Tibial nerve (tissue), 4 donors: ENCODE results near the gene PEX6. TPM values are rescaled to one million over a fixed set of nuclear protein-coding genes. Genes with fewer than 3 reads are reported as not detected.

Experiments used
- DNase-seq, 2 donors: peaks; one replicate each; pipeline ENCODE4 v3.0.0-alpha.2; 2019; ENCODE audit warnings: low spot score in 2 of 2
- H3K27ac ChIP-seq, 4 donors: fragments of 200-600 bp; sonication (generic) in 3 of 4; one replicate each; pipeline ENCODE4 v1.5.1; 2017 to 2019; ENCODE audit warnings: mild to moderate bottlenecking in 1 of 4
- H3K27me3 ChIP-seq, 2 donors: fragments of 200-600 bp; sonication (generic) in 1 of 2; one replicate each; pipeline versions ENCODE4 v1.5.1 to v1.6.0; 2017 to 2019
- H3K36me3 ChIP-seq, 3 donors: fragments of 200-600 bp; sonication (generic); one replicate each; pipeline ENCODE4 v1.5.1; 2018 to 2019
- H3K4me1 ChIP-seq, 4 donors: fragments of 200-600 bp; sonication (generic) in 3 of 4; one replicate each; pipeline ENCODE4 v1.5.1; 2017 to 2019
- H3K4me3 ChIP-seq, 4 donors: fragments of 200-600 bp; sonication (generic) in 3 of 4; one replicate each; pipeline ENCODE4 v1.5.1; 2017 to 2019; ENCODE audit warnings: mild to moderate bottlenecking in 1 of 4, moderate library complexity in 1 of 4
- H3K9me3 ChIP-seq, 4 donors: fragments of 200-600 bp; sonication (generic) in 3 of 4; one replicate each; pipeline ENCODE4 v1.5.1; 2017 to 2019
- EP300 ChIP-seq, 2 donors: sonication (generic); formaldehyde crosslinking; IDR thresholded peaks; one replicate each; pipeline ENCODE4 v1.6.1; 2017; ENCODE audit warnings: antibody characterized with exemption in 2 of 2, mild to moderate bottlenecking in 1 of 2
- POLR2A ChIP-seq, 2 donors: fragments of 450-650 bp; IDR thresholded peaks; one replicate each; pipeline ENCODE4 v1.6.1; 2017; ENCODE audit warnings: antibody characterized with exemption in 2 of 2, mild to moderate bottlenecking in 2 of 2, moderate library complexity in 2 of 2
- WGBS, 2 donors: methylation state at CpG; one replicate each; pipeline ENCODE4 v1.1.5; 2018; 5-methylcytosine and 5-hydroxymethylcytosine counted together
- total RNA-seq, 4 donors: library from RNA; depleted of rRNA; stranded (reverse); fragments of >200 nt; gene quantifications; one replicate each; pipeline ENCODE4 v1.1.0, GENCODE V29; 2016
- TF ChIP-seq, protein P1 (sequence below), 5 experiments: fragments of 200-600 bp in 3 of 5; fragments of 450-650 bp in 2 of 5; sonication (generic) in 3 of 5; IDR thresholded peaks; one replicate each; pipeline ENCODE4 v1.5.1; 2016 to 2019; ENCODE audit warnings: antibody characterized with exemption in 5 of 5, mild to moderate bottlenecking in 3 of 5, moderate library complexity in 2 of 5

The PEX6 gene
- total RNA-seq, 4 donors from 2014 or later: 20.3 to 32.8 (median 27.3) TPM

DNA sequence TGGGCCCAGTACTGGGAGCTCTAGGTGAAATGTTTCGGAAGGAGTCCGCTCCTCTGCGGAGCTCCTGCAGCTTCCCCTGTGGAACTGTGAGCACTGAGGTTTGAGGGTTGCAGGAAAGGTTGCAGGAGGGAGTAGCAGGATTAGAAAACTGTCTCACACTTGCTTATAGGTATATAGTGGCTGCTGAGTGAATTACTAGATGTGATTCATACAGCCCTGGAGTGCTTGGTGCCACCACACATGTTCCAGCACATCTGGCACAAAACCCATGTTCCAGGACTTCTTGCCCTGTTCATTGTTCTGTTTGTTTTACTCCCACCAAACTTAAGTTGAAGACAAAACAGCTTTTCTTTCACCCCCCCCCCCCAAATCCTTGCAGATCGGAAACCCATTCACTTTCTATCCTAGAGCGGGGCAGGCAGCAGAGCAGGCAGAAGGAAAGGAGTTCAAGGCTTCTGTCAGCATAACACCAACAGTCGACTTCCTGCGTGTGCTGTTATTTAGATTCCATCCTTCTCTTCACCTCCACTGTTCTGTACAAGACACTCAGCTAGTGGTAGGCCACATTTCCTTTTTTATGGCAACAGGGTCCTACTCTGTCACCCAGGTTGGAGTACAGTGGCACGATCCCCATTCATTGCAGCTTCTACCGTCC, 669 bp upstream of the PEX6 start:
- TF ChIP-seq EP300 (IDR thresholded peaks at IDR 0.05) (no peak), POLR2A (IDR thresholded peaks at IDR 0.05) (no peak)
- TF ChIP-seq, protein P1, sequence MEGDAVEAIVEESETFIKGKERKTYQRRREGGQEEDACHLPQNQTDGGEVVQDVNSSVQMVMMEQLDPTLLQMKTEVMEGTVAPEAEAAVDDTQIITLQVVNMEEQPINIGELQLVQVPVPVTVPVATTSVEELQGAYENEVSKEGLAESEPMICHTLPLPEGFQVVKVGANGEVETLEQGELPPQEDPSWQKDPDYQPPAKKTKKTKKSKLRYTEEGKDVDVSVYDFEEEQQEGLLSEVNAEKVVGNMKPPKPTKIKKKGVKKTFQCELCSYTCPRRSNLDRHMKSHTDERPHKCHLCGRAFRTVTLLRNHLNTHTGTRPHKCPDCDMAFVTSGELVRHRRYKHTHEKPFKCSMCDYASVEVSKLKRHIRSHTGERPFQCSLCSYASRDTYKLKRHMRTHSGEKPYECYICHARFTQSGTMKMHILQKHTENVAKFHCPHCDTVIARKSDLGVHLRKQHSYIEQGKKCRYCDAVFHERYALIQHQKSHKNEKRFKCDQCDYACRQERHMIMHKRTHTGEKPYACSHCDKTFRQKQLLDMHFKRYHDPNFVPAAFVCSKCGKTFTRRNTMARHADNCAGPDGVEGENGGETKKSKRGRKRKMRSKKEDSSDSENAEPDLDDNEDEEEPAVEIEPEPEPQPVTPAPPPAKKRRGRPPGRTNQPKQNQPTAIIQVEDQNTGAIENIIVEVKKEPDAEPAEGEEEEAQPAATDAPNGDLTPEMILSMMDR (IDR thresholded peaks at IDR 0.05): no peak
- no peak for DNase-seq
- peak overlapping the region; percentile 68 to 93 (median 80) for H3K4me3 ChIP-seq
- H3K4me1 ChIP-seq: peaks cover 0 to 44% (median 21%) of the 10 kb centered on the region in 4 donors
- H3K27ac ChIP-seq: peak overlapping the region in 3 of 4 donors; percentile 85 to 91 (median 86)
- WGBS, 2 donors: 32 to 34% methylated on average over 9 of the region's 9 CpGs
- no peaks in the 10 kb centered on the region for H3K27me3 ChIP-seq
- no peaks in the 10 kb centered on the region for H3K9me3 ChIP-seq
- peaks cover 0 to 10% (median 0%) of the 10 kb centered on the region in 3 donors for H3K36me3 ChIP-seq

DNA sequence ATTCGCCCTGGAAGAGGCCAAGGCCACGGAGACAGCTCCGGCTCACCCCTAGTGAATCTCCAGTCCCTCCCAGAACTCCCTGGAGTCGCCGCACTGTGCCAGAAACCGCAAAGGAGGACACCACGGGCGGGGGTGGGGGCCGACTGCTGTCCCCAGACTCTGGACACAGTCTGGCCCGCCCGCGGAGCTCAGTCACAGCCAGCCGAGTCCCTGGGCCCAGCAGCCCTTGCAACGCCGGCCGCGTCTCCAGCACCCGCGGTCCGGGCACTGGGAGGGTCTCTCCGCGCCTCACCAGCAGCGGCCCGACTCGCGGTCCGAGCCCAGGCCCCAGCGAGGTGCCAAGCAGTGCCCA, 518 bp downstream of the PEX6 start:
- H3K27me3 ChIP-seq: no peaks in the 10 kb centered on the region
- H3K4me3 ChIP-seq: peak overlapping the region; percentile 68 to 93 (median 80)
- H3K36me3 ChIP-seq: peaks cover 0 to 19% (median 0%) of the 10 kb centered on the region in 3 donors
- peak overlapping the region; percentile 75 to 91 (median 86) for H3K27ac ChIP-seq
- no peaks in the 10 kb centered on the region for H3K9me3 ChIP-seq
- DNase-seq: no peak
- WGBS, 2 donors: 0% methylated on average over 3 to 9 of the region's 28 CpGs
- peaks cover 0 to 38% (median 19%) of the 10 kb centered on the region in 4 donors for H3K4me1 ChIP-seq
- no peak for TF ChIP-seq EP300 (IDR thresholded peaks at IDR 0.05)
- TF ChIP-seq, protein P1 (IDR thresholded peaks at IDR 0.05): no peak
- no peak for TF ChIP-seq POLR2A (IDR thresholded peaks at IDR 0.05)

DNA sequence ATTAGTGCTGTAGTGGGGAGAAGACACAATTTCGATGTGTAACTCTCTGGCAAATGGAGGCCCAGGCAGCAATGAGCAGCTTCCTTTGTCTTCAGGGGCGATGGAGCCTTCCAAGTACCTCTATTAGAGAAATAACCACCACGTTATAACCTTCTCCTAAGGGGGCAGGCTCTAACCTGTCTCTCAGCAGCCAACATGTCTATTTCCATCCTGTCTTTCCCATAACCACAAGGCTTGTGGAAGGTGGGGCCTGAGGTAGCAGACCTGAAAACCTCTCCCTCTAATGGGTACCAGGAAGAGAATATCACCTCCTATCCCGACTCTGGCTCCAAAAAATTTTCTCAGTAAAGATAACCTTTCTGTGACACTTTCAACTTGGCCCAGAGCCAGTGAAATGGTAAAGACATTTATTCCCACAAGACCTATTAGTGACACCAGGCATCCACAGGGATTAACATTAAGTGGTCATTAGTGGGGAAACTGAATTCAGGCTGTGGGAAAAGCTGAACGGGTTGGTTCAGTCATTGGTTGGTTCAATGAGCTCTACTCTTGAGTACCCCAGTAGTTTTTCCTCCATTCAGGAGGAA, 4.0 kb downstream of the PEX6 start:
- no peak overlapping the region for H3K4me3 ChIP-seq
- peaks cover 0 to 27% (median 16%) of the 10 kb centered on the region in 4 donors for H3K4me1 ChIP-seq
- no peaks in the 10 kb centered on the region for H3K9me3 ChIP-seq
- TF ChIP-seq EP300 (IDR thresholded peaks at IDR 0.05) (no peak), POLR2A (IDR thresholded peaks at IDR 0.05) (no peak)
- TF ChIP-seq, protein P1 (IDR thresholded peaks at IDR 0.05): no peak
- H3K27ac ChIP-seq: no peak overlapping the region
- DNase-seq: no peak
- H3K27me3 ChIP-seq: no peaks in the 10 kb centered on the region
- peaks cover 0 to 27% (median 0%) of the 10 kb centered on the region in 3 donors for H3K36me3 ChIP-seq
- WGBS, 2 donors: 79 to 82% methylated on average over 5 of the region's 5 CpGs

DNA sequence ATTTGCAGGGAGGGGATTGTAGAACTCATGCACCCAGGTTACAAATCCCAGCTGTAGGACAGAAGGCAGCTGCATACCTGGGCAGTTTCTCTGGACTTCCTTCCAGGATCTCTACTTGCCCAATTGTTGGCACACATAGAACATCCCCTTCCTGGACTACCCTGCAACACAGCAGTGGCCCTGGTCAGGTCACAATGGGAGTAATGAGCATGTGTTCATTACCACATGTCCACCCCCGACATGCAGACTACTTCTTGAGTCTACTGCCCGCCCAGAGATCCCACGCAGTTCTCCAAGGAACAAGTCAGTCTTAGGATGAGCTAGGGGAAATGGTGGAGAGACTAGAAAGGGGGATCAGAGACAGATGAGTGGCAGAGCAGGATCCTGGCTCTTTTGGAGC, 5.1 kb downstream of the PEX6 start:
- peaks cover 0 to 20% (median 11%) of the 10 kb centered on the region in 4 donors for H3K4me1 ChIP-seq
- H3K27me3 ChIP-seq: no peaks in the 10 kb centered on the region
- H3K4me3 ChIP-seq: no peak overlapping the region
- 91 to 93% methylated on average over 3 of the region's 3 CpGs for WGBS, 2 donors
- no peak overlapping the region for H3K27ac ChIP-seq
- TF ChIP-seq POLR2A (IDR thresholded peaks at IDR 0.05): no peak
- TF ChIP-seq, protein P1 (IDR thresholded peaks at IDR 0.05): no peak
- no peak for TF ChIP-seq EP300 (IDR thresholded peaks at IDR 0.05)
- DNase-seq: no peak
- peaks cover 0 to 34% (median 0%) of the 10 kb centered on the region in 3 donors for H3K36me3 ChIP-seq
- no peaks in the 10 kb centered on the region for H3K9me3 ChIP-seq

DNA sequence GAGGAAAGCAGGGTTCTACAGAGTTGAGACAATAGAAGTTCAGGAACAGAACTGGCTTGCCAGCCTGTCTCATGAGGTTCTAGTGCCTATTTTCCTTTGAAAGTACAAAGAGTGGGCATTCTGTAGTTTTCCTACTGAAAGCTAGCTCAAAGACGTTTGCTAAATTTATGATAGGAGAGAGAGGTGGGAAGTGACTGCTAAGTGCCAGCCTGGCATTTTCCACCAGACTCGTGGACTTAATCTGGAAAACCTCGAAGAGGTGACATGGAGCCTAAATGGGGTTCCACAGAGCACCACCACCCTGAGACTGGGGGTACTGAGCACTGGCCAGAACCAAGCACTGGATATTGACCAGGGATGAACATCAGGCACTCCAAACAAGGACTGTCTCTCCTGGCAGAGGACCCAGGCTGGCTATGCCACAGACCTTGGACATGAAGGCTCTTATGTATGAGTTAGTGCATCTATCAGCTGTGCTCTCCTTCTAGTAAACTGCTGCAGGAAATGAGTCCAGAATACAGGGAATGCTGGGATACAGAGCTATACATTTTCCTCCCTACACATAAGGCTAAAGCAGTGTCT, 7.1 kb downstream of the PEX6 start:
- H3K27ac ChIP-seq: no peak overlapping the region

More for the DNA sequence above, 7.1 kb downstream of the PEX6 start:
- H3K4me3 ChIP-seq: no peak overlapping the region
- peaks cover 0 to 55% (median 0%) of the 10 kb centered on the region in 3 donors for H3K36me3 ChIP-seq
- TF ChIP-seq, protein P1 (IDR thresholded peaks at IDR 0.05): no peak
- TF ChIP-seq EP300 (IDR thresholded peaks at IDR 0.05) (no peak), POLR2A (IDR thresholded peaks at IDR 0.05) (no peak)
- H3K27me3 ChIP-seq: no peaks in the 10 kb centered on the region
- 78 to 87% methylated on average over 3 of the region's 3 CpGs for WGBS, 2 donors
- no peaks in the 10 kb centered on the region for H3K9me3 ChIP-seq
- peaks cover 0 to 3% (median under 1%) of the 10 kb centered on the region in 4 donors for H3K4me1 ChIP-seq
- no peak for DNase-seq
